Stimulated activated CD4-positive, alpha-beta T cell treated with anti-CD3 and anti-CD28 coated beads, Interleukin-1b, Interleukin-23, amount 100 ng/mL, for 1 hour (primary cell): ENCODE measurements around the gene NTMT1.

Source experiments
- DNase-seq, 2 donors: peaks; one replicate each; pipeline ENCODE4 v3.0.0-alpha.2; 2020; ENCODE audit warnings: low read depth in 2 of 2

Gene NTMT1

GRCh38 chr9:129637102-129637501 is 11.1 kb downstream of the NTMT1 start:
- no peak for DNase-seq

GRCh38 chr9:129637673-129638439 is 11.9 kb downstream of the NTMT1 start:
- DNase-seq = no peak

GRCh38 chr9:129639034-129639630 is 13.2 kb downstream of the NTMT1 start:
- no peak for DNase-seq

- DNase-seq = no peak
These were observed 13.8 kb downstream of the NTMT1 start for GRCh38 chr9:129639756-129640085.

DNA sequence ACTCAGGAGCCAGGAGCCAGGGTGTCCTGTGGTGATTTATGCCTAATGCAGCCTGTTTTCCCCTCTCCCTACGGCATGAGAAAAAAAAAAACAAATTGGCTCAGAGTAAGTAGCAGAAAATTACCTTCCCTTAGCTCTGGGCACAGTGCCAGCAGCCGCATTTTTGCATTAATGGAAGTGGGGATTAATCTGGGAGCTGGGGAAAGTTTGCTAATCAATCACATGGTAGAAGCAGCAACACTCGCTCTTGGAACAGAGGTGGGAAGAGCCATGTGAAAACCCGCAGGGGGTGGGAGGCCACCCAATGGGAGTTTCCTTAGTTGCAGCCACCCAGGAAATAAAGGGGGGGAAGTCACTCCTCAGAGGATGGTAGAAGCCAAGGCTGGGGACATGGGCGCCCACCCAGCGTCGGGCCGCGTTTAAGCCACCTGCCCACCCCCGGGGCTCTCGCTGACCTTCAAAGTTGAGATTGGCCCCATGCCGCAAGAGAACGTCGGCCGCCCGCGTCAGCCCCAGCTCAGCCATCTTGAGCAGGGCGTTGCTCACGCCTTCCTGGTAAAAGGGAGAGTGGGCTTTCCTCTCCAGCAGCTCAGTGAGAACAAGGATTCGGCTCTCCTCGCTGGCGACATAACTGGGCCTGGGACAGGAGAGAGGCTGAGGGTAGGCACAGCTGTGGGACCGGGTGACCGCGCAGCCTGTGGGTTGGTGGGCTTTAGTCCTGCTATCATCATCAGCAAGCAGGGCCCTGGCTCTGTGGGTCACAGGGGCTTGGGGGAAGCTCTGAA is 14.3 kb downstream of the NTMT1 start:
- no peak for DNase-seq

GRCh38 chr9:129640871-129641749 is 15.1 kb downstream of the NTMT1 start:
- no peak for DNase-seq

- DNase-seq = peak; percentile 85 to 97
These were observed 16.0 kb downstream of the NTMT1 start, which contains the start of gene ASB6 for GRCh38 chr9:129641750-129642585. ASB6 (minus strand) TSS chr9:129642151; CDS start chr9:129641999, 152 bp downstream.

DNA sequence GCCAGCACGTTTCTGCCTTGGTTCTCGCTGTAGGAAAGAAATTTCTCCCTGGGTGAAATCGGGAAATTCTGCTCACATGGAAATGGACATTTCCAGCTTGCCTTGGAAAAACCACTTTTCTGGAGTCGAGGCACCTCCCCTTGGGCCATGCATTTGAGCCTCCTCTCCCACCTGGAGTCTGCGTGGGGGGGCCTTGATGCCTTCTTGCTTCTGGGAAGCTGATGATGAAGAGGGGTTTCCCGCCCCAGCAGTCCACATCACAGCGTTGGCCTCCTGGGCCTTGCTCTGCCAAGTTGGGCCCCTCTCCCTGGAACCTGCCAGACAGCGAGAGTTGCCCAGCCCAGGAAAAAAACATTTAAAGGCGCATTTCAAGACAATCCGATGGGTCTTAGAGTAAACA is 17.7 kb downstream of the NTMT1 start:
- no peak for DNase-seq

DNA sequence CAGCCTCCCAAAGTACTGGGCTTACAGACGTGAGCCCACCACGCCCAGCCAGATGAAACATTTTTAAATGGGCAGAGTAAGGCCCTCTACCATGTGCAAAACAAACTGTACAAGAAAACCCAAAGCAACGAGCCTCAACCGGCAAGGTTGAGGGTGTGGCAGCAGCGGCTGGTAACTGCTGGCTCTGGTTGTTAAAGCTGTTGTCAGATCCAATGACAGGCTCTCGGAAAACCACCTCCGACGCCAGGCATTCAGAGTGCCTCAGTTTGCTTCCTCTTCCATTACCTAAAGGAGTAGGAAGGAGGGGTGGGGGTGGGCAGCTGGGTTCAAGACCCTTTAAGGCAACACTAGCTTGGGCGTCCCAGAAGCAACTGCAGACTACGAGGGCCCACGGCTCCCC is 18.4 kb downstream of the NTMT1 start:
- DNase-seq = no peak

DNA sequence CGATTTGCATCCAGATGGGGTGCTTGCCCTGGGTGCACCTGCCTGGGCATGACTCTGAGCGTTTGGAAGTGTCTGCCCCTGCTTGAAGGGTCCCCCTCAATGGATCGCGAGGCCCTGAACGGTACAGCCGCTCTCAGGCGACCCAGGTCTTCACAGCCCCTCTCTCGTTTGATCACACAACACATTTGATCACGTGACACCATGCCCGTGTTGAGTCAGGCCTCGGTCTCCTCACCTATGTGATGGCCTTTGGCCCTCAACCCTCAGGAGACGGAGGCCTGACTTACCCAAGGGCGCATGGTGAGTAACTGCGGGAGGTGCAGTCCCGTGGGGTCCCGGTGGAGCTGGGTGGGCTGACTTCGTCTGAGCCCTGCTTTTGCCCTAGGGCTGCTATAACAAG is 18.9 kb downstream of the NTMT1 start:
- DNase-seq = no peak

DNA sequence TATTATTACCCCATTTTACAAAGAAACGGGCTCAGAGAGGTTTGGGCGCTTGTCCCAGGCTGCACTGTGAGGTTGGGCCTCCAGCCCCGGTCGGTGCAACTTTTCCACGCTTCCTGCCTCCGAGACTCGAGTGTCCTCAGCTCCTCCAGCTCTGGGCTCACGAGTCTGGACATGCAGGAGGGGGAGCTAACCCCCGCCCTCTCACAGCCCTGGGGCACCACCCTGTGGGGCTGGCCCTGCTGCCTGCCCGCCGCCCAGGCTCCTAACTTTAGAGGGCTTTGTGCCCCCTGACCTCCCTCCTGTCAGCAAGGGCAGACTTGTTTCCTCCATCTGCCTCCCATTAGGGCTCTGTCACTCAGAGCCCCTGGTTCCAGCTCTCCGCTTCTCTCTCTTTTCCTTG is 20.3 kb downstream of the NTMT1 start:
- no peak for DNase-seq

GRCh38 chr9:129646654-129647053 is 20.7 kb downstream of the NTMT1 start:
- DNase-seq = no peak

DNA sequence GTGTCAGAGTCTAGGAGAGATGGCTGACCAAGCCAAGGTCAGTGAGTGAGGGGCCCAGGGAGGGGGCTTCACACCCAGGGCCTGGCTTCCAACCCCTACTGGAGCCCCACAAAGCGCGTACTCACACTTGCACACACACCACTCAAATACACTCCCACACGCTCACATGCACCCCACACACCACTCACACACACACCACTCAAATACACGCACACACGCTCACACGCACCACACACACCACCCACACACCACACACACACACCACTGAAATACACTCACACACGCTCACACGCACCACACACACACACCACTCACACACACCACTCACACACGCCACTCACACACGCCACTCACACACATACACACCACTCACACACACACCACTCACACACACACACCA is 21.7 kb downstream of the NTMT1 start:
- no peak for DNase-seq

- DNase-seq = no peak
These were observed 22.3 kb downstream of the NTMT1 start for GRCh38 chr9:129648092-129648763.

- no peak for DNase-seq
These were observed 22.8 kb downstream of the NTMT1 start for GRCh38 chr9:129648764-129649115.

- no peak for DNase-seq
These were observed 24.0 kb downstream of the NTMT1 start for GRCh38 chr9:129649726-129650679.

DNA sequence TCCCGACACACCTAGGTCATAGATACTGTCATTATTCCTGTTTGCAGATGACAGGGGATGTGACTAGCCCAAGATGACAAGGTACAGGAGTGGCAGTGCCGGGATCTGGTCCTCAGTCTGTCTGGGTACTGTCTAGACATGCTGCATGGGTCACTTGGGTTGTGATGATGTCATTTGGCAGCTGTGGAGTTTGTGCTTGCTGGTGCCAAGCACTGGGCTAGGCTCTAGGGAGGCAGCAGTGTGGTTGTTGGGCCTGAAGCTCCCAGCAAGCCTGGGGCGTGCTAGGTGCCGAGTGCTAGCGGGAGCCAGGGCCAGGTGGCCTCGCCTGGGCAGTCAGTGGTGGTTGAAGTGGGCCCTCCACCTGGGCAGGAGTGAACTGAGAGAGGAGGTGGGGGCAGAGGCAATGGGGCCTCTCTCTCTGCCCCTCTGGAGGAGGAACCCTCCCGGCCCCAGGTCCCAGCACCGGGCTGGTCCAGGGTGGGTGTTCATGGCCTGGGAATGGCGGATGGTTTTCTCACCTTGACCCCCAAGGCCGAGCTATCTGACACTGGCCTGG is 24.8 kb downstream of the NTMT1 start:
- no peak for DNase-seq

GRCh38 chr9:129653823-129654553 is 28.0 kb downstream of the NTMT1 start:
- no peak for DNase-seq
